Stomach (tissue), 9 donors: Measurements from ENCODE around the gene TBX5. TPM values are rescaled to one million over a fixed set of nuclear protein-coding genes. Genes with fewer than 3 reads are reported as not detected.
A peak's percentile ranks its signal among the peaks of the same experiment; 100 is the strongest.

Source experiments
- DNase-seq, 2 donors: peaks; one replicate each; pipeline versions ENCODE4 v3.0.0 to v3.0.0-alpha.2; 2013 to 2019
- H3K27ac ChIP-seq, 5 donors: fragments of 200-600 bp in 4 of 5; sonication (generic) in 4 of 5; one replicate each; pipeline ENCODE4 v1.5.1; 2013 to 2019; ENCODE audit warnings: mild to moderate bottlenecking in 1 of 5, moderate library complexity in 1 of 5
- H3K27me3 ChIP-seq, 3 donors: fragments of 200-600 bp; sonication (generic); one replicate each; pipeline ENCODE4 v1.5.1; 2017 to 2019; ENCODE audit warnings: mixed run types in 1 of 3
- H3K36me3 ChIP-seq, 4 donors: fragments of 200-600 bp; sonication (generic); 1 replicate in 3 of 4; 2 replicates in 1 of 4; pipeline ENCODE4 v1.5.1; 2016 to 2019
- H3K4me1 ChIP-seq, 4 donors: fragments of 200-600 bp; sonication (generic); one replicate each; pipeline ENCODE4 v1.5.1; 2016 to 2019
- H3K4me3 ChIP-seq, 4 donors: fragments of 200-600 bp; sonication (generic) in 3 of 4; one replicate each; pipeline ENCODE4 v1.5.1; 2016 to 2019; ENCODE audit warnings: mild to moderate bottlenecking in 1 of 4
- H3K9me3 ChIP-seq, 4 donors: fragments of 200-600 bp; sonication (generic); one replicate each; pipeline ENCODE4 v1.5.1; 2016 to 2019
- EP300 ChIP-seq: sonication (generic); formaldehyde crosslinking; IDR thresholded peaks from one replicate; pipeline ENCODE4 v1.6.1; 2017; ENCODE audit warnings: antibody characterized with exemption
- POLR2A ChIP-seq, 4 donors: fragments of 450-650 bp; IDR thresholded peaks; one replicate each; pipeline ENCODE4 v1.6.1; 2016; ENCODE audit warnings: antibody characterized with exemption in 4 of 4, control low read depth in 2 of 4, mild to moderate bottlenecking in 1 of 4, moderate library complexity in 1 of 4
- POLR2AphosphoS5 ChIP-seq, 3 donors: sonication (generic); formaldehyde crosslinking; IDR thresholded peaks; one replicate each; pipeline ENCODE4 v1.6.1; 2016; ENCODE audit warnings: antibody characterized with exemption in 3 of 3
- WGBS, 5 donors: extraction: QIAGEN DNeasy Blood & Tissue Kit in 3 of 5; methylation state at CpG; one replicate each; pipeline versions ENCODE4 v1.1.5 to v1.1.7; 2013 to 2018; 5-methylcytosine and 5-hydroxymethylcytosine counted together
- intact Hi-C: fragments of 100-400 bp; cut with DNase I; formaldehyde crosslinking; loops from one replicate; pipeline ENCODE4 v1.15.1; 2023; ENCODE audit warnings: low total_unique reads
- polyA plus RNA-seq, 3 donors: library from polyadenylated mRNA; stranded (reverse); fragments of 200-250 nt; gene quantifications; one replicate each; pipeline ENCODE4 v1.2.3, GENCODE V29; 2013
- total RNA-seq, 5 donors: library from RNA; depleted of rRNA; stranded (reverse); fragments of >200 nt; gene quantifications; one replicate each; pipeline versions ENCODE4 v1.1.0 to v1.2.3, GENCODE V29; 2014 to 2016
- TF ChIP-seq, protein P1 (sequence below), 7 experiments: fragments of 450-650 bp in 4 of 7; fragments of 200-600 bp in 3 of 7; sonication (generic) in 3 of 7; IDR thresholded peaks; one replicate each; pipeline ENCODE4 v1.5.1; 2016 to 2019; ENCODE audit warnings: antibody characterized with exemption in 7 of 7, control low read depth in 2 of 7, mild to moderate bottlenecking in 1 of 7
- donor health status: healthy with polysubstance abuse.
- donor health status: Bipolar disorder and iron deficiency.
- donor health status: healthy.

The TBX5 gene
- total and polyA plus RNA-seq, 8 donors: 0.35 TPM; not detected in 7

DNA sequence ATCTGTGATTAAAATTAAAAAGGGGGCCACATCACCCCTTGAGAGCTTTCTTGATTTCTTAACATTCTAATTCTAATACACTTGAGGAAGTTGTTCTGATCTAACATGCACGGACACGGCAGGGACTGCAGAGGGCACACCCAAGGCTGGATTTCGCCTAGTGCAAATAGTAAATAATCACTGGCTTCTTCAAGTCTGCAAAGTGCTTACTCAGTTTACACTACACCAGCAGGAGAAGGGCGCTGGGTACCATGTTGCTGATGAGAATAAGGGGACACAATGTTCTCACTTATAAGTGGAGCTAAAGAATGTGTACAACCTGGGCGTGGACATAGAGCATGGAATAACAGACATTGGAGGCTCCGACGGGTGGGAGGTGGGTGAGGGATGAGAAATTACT is 34.2 kb downstream of the TBX5 start:
- H3K4me1 ChIP-seq: no peaks in the 10 kb centered on the region
- peaks cover 0 to 2% (median under 1%) of the 10 kb centered on the region in 4 donors for H3K9me3 ChIP-seq
- peaks cover 0 to 17% (median 0%) of the 10 kb centered on the region in 3 donors for H3K27me3 ChIP-seq
- TF ChIP-seq POLR2A (IDR thresholded peaks at IDR 0.05) (no peak), POLR2AphosphoS5 (IDR thresholded peaks at IDR 0.05) (no peak), EP300 (no peak)
- TF ChIP-seq, protein P1, sequence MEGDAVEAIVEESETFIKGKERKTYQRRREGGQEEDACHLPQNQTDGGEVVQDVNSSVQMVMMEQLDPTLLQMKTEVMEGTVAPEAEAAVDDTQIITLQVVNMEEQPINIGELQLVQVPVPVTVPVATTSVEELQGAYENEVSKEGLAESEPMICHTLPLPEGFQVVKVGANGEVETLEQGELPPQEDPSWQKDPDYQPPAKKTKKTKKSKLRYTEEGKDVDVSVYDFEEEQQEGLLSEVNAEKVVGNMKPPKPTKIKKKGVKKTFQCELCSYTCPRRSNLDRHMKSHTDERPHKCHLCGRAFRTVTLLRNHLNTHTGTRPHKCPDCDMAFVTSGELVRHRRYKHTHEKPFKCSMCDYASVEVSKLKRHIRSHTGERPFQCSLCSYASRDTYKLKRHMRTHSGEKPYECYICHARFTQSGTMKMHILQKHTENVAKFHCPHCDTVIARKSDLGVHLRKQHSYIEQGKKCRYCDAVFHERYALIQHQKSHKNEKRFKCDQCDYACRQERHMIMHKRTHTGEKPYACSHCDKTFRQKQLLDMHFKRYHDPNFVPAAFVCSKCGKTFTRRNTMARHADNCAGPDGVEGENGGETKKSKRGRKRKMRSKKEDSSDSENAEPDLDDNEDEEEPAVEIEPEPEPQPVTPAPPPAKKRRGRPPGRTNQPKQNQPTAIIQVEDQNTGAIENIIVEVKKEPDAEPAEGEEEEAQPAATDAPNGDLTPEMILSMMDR (IDR thresholded peaks at IDR 0.05): no peak
- H3K4me3 ChIP-seq: no peak overlapping the region
- no peak overlapping the region for H3K27ac ChIP-seq
- no peak for DNase-seq
- intact Hi-C loops: no loop called here
- no peaks in the 10 kb centered on the region for H3K36me3 ChIP-seq
- 48 to 57% (median 52%) methylated on average over 7 of the region's 7 CpGs for WGBS, 5 donors

DNA sequence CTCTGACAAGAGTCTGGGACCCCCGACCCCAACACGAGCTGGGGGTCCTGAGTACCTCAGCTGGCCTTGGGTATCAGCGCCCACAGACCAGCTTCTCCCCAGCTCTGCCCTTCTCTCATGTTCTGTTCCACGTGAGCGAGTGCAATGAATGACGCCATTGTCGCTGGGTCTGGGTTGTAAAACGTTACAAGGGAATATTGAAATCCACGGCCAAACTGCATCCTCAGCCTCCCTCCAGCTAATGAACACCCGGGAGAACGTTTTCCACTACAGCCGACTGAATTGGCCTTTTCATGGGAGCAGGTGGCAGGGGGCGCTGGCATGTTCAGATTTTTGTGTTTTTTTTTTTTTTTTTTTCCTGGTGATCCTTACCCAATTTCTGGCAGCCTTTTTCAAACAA is 34.7 kb downstream of the TBX5 start:
- WGBS, 5 donors: 52 to 62% (median 58%) methylated on average over 13 of the region's 13 CpGs
- intact Hi-C loops: no loop called here
- H3K27ac ChIP-seq: no peak overlapping the region
- H3K9me3 ChIP-seq: peaks cover 0 to 6% (median 5%) of the 10 kb centered on the region in 4 donors
- H3K27me3 ChIP-seq: peaks cover 0 to 17% (median 0%) of the 10 kb centered on the region in 3 donors
- TF ChIP-seq POLR2AphosphoS5 (IDR thresholded peaks at IDR 0.05) (no peak), EP300 (no peak)
- TF ChIP-seq, protein P1 (IDR thresholded peaks at IDR 0.05): no peak
- peak in 1 of 2 donors; percentile 3 for DNase-seq
- no peaks in the 10 kb centered on the region for H3K4me1 ChIP-seq
- H3K4me3 ChIP-seq: no peak overlapping the region
- H3K36me3 ChIP-seq: no peaks in the 10 kb centered on the region

DNA sequence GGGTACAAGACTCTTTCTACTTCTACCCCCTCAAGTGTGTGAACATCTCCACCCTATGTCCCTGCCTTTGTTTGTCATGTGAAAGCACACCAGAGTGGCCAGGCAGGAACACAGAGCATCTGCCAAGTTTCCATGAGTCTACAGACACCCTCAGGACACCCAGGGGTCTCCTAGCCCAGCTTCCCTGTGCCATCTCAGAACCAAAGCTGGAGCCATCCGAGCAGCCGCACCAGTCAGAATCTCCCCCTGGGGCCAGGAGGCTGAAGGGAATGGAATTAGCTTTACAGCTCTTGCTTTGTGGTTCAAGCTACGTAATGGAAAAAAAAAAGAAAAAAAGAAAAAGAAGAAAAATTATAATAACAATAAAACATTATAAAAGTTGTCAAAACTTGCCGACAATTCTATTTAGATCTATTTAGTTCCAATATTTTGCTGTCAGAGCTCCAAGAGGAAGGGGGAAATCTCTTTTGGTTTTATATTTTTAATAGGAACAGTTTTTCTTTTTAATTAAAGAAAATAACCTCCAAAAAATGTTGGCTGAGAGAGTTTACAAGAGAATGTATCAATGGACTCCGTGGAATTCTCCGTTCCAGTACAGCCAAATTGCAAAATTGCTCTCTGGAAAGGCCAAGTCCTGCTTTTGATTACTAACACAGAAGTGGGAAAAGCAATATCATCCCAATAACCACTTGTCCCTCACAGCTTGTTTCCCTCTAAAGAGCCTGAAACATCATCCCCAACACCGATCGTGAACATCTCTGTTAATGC is 37.1 kb downstream of the TBX5 start:
- no peak overlapping the region for H3K4me3 ChIP-seq
- no peaks in the 10 kb centered on the region for H3K4me1 ChIP-seq
- peak in 1 of 2 donors; percentile 25 for DNase-seq
- no peaks in the 10 kb centered on the region for H3K36me3 ChIP-seq
- no peak overlapping the region for H3K27ac ChIP-seq
- 79 to 86% (median 84%) methylated on average over 8 of the region's 8 CpGs for WGBS, 5 donors
- TF ChIP-seq, protein P1 (IDR thresholded peaks at IDR 0.05): no peak
- TF ChIP-seq POLR2A (IDR thresholded peaks at IDR 0.05) (no peak), EP300 (no peak), POLR2AphosphoS5 (IDR thresholded peaks at IDR 0.05) (no peak)
- H3K9me3 ChIP-seq: peaks cover 0 to 17% (median 10%) of the 10 kb centered on the region in 4 donors
- H3K27me3 ChIP-seq: peaks cover 0 to 19% (median 2%) of the 10 kb centered on the region in 3 donors
- intact Hi-C loops: no loop called here

DNA sequence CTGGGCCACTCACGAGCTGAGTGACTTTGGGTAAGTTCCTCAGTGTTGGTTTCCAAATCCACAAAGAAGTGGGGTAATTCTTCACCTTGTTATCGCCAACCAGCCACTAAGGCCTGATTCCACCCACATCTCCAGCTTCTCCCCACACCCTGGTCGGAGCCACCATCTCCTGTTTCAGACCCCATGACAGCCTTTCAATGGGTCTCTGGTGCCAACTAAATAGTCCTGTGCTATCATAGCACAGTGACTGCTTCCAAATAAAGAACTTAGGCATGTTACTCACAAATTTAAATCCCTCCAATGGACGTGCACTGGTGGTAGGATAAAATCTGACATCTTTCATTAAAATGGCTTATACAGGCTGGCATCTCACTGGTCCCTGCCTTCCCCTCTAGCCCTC is 44.0 kb downstream of the TBX5 start:
- no peak for DNase-seq
- intact Hi-C loops: no loop called here
- H3K4me1 ChIP-seq: no peaks in the 10 kb centered on the region
- WGBS, 5 donors: 43 to 55% (median 45%) methylated on average over 4 of the region's 4 CpGs
- peaks cover 0 to 22% (median 2%) of the 10 kb centered on the region in 3 donors for H3K27me3 ChIP-seq
- no peak overlapping the region for H3K4me3 ChIP-seq
- no peak overlapping the region for H3K27ac ChIP-seq
- H3K9me3 ChIP-seq: peaks cover 0 to 17% (median 10%) of the 10 kb centered on the region in 4 donors
- H3K36me3 ChIP-seq: no peaks in the 10 kb centered on the region
- TF ChIP-seq, protein P1 (IDR thresholded peaks at IDR 0.05): no peak
- TF ChIP-seq POLR2AphosphoS5 (IDR thresholded peaks at IDR 0.05): no peak
- no peak for TF ChIP-seq EP300
- TF ChIP-seq POLR2A (IDR thresholded peaks at IDR 0.05): no peak
